Mucosa of descending colon (tissue), 3 donors: Measurements from ENCODE around the gene DOCK1. TPM values are rescaled to one million over a fixed set of nuclear protein-coding genes. Genes with fewer than 3 reads are reported as not detected.

Experiments used
- ATAC-seq: fragments of 200-7000 bp; cut with Tn5 transposase; one replicate; pipeline ENCODE4 v1.9.1; 2020; ENCODE audit warnings: mild to moderate bottlenecking, moderate library complexity
- DNase-seq, 3 donors: peaks; one replicate each; pipeline ENCODE4 v3.0.0-alpha.2; 2020
- H3K36me3 ChIP-seq: fragments of 200-600 bp; one replicate; pipeline ENCODE4 v1.8.0; 2021; ENCODE audit warnings: low read depth, mild to moderate bottlenecking
- H3K4me1 ChIP-seq: fragments of 200-600 bp; one replicate; pipeline ENCODE4 v1.8.0; 2021; ENCODE audit warnings: low read depth, mild to moderate bottlenecking
- H3K4me3 ChIP-seq: fragments of 200-600 bp; one replicate; pipeline ENCODE4 v1.8.0; 2021; ENCODE audit warnings: mild to moderate bottlenecking
- H3K9me3 ChIP-seq: fragments of 200-600 bp; one replicate; pipeline ENCODE4 v1.8.0; 2021; ENCODE audit warnings: mild to moderate bottlenecking
- intact Hi-C, 2 donors: fragments of 100-400 bp; cut with DNase I in 1 of 2; cut with micrococcal nuclease in 1 of 2; formaldehyde crosslinking; loops; one replicate each; pipeline versions ENCODE4 v1.11.0 to v1.11.1; 2022; cut with DNase I, micrococcal nuclease
- total RNA-seq, 3 donors: library from RNA; stranded (reverse); fragmentation: NEBNext Ultra II Directional in 2 of 3; extraction: Animal tissue kit (Norgen Biotek cat#: 25700) in 2 of 3; gene quantifications; one replicate each; pipeline versions ENCODE4 v1.2.1 to v1.2.4, GENCODE V29; 2021 to 2023
- TF ChIP-seq, protein P1 (sequence below): fragments of 200-600 bp; IDR thresholded peaks from one replicate; pipeline ENCODE4 v1.8.0; 2022; ENCODE audit warnings: antibody characterized with exemption, mild to moderate bottlenecking
- donor health status: DM: no; HTN: no; CAD: no; lungs with moderate emphysema.
- donor health status: DM: no; HTN: no; CAD: no.
- donor health status: DM: no; HTN: yes; CAD: no.

DOCK1 gene
- total RNA-seq, 3 donors from 2014 or later: 56.5 to 103 (median 74.1) TPM

DNA sequence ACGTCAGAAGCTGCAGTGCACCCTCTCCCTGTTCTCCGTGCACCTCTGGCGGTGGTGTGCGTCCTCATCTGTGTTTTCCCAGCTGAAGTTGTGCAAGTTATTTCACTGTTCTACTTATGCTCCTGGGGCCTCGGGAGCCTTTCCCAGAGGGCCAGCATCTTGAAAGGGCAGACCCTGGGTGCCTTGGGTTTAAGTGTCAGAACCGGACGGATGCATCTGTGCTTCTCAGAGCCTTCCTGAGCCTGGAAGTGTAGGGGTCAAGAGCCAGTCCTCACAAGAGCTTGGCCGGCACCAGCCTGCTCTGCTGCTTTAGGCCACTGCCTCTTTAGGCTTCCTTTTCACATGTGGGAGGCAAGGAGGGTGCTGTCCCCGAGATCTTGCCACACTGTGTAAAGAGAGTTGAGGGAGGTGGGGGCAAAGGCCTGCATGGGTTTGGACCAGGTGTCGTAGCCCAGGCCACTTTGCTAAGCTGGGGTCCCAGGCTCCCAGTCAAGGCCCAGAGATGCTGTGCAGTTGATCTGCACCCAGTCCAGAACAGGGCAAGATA lies 515.0 kb downstream of the DOCK1 start:
- H3K9me3 ChIP-seq: no peaks in the 10 kb centered on the region
- TF ChIP-seq, protein P1, sequence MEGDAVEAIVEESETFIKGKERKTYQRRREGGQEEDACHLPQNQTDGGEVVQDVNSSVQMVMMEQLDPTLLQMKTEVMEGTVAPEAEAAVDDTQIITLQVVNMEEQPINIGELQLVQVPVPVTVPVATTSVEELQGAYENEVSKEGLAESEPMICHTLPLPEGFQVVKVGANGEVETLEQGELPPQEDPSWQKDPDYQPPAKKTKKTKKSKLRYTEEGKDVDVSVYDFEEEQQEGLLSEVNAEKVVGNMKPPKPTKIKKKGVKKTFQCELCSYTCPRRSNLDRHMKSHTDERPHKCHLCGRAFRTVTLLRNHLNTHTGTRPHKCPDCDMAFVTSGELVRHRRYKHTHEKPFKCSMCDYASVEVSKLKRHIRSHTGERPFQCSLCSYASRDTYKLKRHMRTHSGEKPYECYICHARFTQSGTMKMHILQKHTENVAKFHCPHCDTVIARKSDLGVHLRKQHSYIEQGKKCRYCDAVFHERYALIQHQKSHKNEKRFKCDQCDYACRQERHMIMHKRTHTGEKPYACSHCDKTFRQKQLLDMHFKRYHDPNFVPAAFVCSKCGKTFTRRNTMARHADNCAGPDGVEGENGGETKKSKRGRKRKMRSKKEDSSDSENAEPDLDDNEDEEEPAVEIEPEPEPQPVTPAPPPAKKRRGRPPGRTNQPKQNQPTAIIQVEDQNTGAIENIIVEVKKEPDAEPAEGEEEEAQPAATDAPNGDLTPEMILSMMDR: no peak
- H3K4me1 ChIP-seq: no peaks in the 10 kb centered on the region
- no peak overlapping the region for H3K4me3 ChIP-seq
- H3K36me3 ChIP-seq: no peaks in the 10 kb centered on the region
- intact Hi-C loops: no loop called here
- ATAC-seq: no peak
- no peak for DNase-seq

DNA sequence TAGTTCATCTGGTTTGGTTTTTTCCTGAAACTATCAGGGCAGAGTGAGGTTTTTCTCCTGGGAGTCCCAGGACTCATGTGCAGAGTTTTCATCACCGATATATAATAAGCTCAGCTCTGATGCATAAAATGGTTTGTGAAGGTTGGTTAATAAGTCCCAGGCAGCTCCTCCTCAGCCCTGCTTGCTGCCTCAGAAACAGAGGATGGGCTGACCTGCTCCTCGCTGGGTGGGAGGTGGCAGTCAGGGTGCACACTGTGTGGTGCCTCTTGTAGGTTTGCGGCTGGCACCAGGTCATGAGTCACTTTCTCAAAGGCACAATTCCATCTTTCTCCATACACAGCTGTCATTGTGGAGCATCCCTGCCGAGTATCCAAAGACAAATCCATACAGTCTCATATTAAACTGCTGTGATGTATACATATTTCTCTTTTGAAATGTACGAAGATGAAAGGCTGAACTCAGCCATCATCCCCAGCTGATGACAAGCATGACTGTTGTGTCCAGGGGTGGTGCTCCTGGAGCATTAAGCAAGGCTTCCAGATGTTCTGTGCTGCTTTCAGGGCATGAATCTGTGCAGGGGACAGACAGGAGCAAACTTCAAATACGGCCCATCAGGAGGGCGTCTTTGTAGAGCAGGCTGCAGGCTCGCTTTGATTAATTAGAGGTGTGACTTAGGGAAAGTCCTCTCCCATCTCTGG lies 518.1 kb downstream of the DOCK1 start:
- intact Hi-C loops: no loop called here
- DNase-seq (no peak), ATAC-seq (no peak)
- TF ChIP-seq, protein P1: no peak
- Histone ChIP-seq H3K4me1 (no peaks in the 10 kb centered on the region), H3K36me3 (no peaks in the 10 kb centered on the region), H3K4me3 (no peak overlapping the region), H3K9me3 (no peaks in the 10 kb centered on the region)

GRCh38 chr10:127424594-127425264 lies 519.5 kb downstream of the DOCK1 start:
- Histone ChIP-seq H3K36me3 (no peaks in the 10 kb centered on the region), H3K9me3 (no peaks in the 10 kb centered on the region), H3K4me3 (no peak overlapping the region), H3K4me1 (no peaks in the 10 kb centered on the region)
- intact Hi-C loops: no loop called here
- DNase-seq: no peak
- no peak for ATAC-seq
- TF ChIP-seq, protein P1: no peak

DNA sequence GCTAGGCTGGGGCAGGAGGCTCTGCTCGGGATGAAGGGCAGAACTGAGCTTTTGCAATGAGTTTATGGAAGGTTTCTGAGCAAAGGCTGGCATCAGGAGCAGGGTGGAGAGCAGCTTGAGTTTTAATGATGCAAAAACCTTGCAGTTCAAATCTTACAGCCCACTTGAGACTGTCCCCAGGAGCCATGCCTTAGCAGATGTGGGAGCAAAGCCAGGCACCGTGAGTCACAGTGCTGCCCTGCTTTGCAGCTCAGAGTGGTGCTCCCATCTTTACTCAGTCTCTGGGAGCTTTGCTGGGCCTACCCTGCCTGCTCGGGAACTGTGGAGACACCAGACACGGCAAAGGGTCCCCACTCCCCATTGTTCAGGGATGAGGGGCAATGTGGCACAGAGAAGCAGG lies 521.5 kb downstream of the DOCK1 start:
- Histone ChIP-seq H3K36me3 (no peaks in the 10 kb centered on the region), H3K4me1 (no peaks in the 10 kb centered on the region), H3K9me3 (no peaks in the 10 kb centered on the region), H3K4me3 (no peak overlapping the region)
- DNase-seq (no peak), ATAC-seq (no peak)
- TF ChIP-seq, protein P1: no peak
- intact Hi-C loops: no loop called here

DNA sequence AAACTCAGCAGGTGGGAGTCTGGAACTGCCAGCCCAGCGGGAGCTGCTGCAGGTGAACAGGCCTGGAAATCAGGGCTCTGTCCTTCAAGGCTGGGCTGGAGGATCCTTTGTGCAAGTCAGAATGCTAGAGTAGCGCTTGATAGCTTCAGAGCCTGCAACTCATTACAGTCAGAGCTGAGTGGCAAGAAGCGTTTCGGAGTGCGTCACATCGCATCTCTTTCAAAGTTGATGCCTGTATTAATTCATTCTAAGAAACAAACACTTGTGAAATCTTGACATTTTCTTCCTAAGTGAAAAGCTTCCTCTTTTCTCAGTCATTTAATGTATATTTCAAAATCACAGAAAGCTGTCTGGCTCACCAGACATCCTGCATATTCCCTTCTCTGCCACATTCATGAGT lies 522.7 kb downstream of the DOCK1 start:
- H3K4me3 ChIP-seq: no peak overlapping the region
- no peaks in the 10 kb centered on the region for H3K36me3 ChIP-seq
- no peaks in the 10 kb centered on the region for H3K9me3 ChIP-seq
- TF ChIP-seq, protein P1: no peak
- no peaks in the 10 kb centered on the region for H3K4me1 ChIP-seq
- ATAC-seq (no peak), DNase-seq (no peak)
- intact Hi-C loops: no loop called here
